GM12878 (cell line): Measurements from ENCODE around the gene CPS1. TPM values are rescaled to one million over a fixed set of nuclear protein-coding genes. Genes with fewer than 3 reads are reported as not detected.

ENCODE experiments used
- ATAC-seq: fragments of 200-7000 bp; cut with Tn5 transposase; 3 replicates; pipeline ENCODE4 v1.9.1; 2020; ENCODE audit warnings: mild to moderate bottlenecking, moderate library complexity
- BruUV-seq: library from RNA; stranded (reverse); fragments of 400-500 nt; replicated peaks from 2 replicates; lab custom pipeline; 2021; lab: Mats Ljungman, UMichigan
- CTCF ChIA-PET: fragments of 300-600 bp; sonication (Branson Sonifier 250); formaldehyde crosslinking; extraction: SDS; loops from one replicate; lab custom pipeline; 2021; ENCODE audit warnings: inconsistent platforms; lab: Yijun Ruan, JAX
- POLR2A ChIA-PET: fragments of 350-600 bp; formaldehyde crosslinking; extraction: SDS; loops from one replicate; lab custom pipeline; 2021; ENCODE audit warnings: inconsistent platforms; lab: Charles Lee
- RAD21 ChIA-PET: fragments of 300-600 bp; sonication (Branson Sonifier 250); formaldehyde crosslinking; loops from one replicate; lab custom pipeline; 2023; ENCODE audit warnings: antibody characterized with exemption; ENCODE audit not compliant: unreplicated experiment; lab: Charles Lee
- SMC1A ChIA-PET: fragments of 300-600 bp; sonication (Branson Sonifier 250); formaldehyde crosslinking; loops from one replicate; lab custom pipeline; 2023; ENCODE audit not compliant: unreplicated experiment, uncharacterized antibody; lab: Charles Lee
- DNase-seq: peaks from one replicate; pipeline ENCODE4 v3.0.0-alpha.2; 2011; ENCODE audit warnings: low read depth, low spot score
- FAIRE-seq: peaks from 3 replicates; lab custom pipeline; 2011; peaks lifted over from hg19 to GRCh38; lab: Jason Lieb, UNC
- H2AFZ ChIP-seq: 2 replicates; pipeline ENCODE4 v1.6.0; 2011; ENCODE audit warnings: low read depth, low read length, control low read depth; ENCODE audit not compliant: control insufficient read depth
- H3K27ac ChIP-seq: 2 replicates; pipeline ENCODE4 v1.5.1; 2011; ENCODE audit warnings: control low read depth; ENCODE audit not compliant: control insufficient read depth, insufficient read depth
- H3K27me3 ChIP-seq, 2 experiments: replicated peaks in 1 of 2; 2 replicates each; pipeline versions ENCODE4 v1.6.0 to v1.6.1; 2011; ENCODE audit warnings: low read length in 1 of 2; ENCODE audit not compliant: control insufficient read depth in 2 of 2, insufficient read depth in 2 of 2
- H3K36me3 ChIP-seq, 2 experiments: 2 replicates each; pipeline ENCODE4 v1.5.1; 2011; ENCODE audit warnings: low read length in 1 of 2; ENCODE audit not compliant: control insufficient read depth in 2 of 2, insufficient read depth in 2 of 2
- H3K4me1 ChIP-seq: 2 replicates; pipeline ENCODE4 v1.6.1; 2011; ENCODE audit warnings: mild to moderate bottlenecking, low read length, moderate library complexity, mixed read lengths; ENCODE audit not compliant: control insufficient read depth, insufficient read depth
- H3K4me2 ChIP-seq: 2 replicates; pipeline ENCODE4 v1.6.0; 2011; ENCODE audit warnings: control low read depth; ENCODE audit not compliant: control insufficient read depth, insufficient read depth
- H3K4me3 ChIP-seq: fragments of 200-600 bp; sonication (generic); 2 replicates; pipeline ENCODE4 v1.5.1; 2016
- H3K79me2 ChIP-seq: 2 replicates; pipeline ENCODE4 v1.6.0; 2011; ENCODE audit warnings: low read length; ENCODE audit not compliant: control insufficient read depth, insufficient read depth
- H3K9ac ChIP-seq: 2 replicates; pipeline ENCODE4 v1.8.0; 2011; ENCODE audit warnings: low read length, control low read depth, mixed read lengths; ENCODE audit not compliant: control insufficient read depth, insufficient read depth
- H3K9me3 ChIP-seq: replicated peaks from 3 replicates; pipeline ENCODE4 v1.5.1; 2011; ENCODE audit warnings: mild to moderate bottlenecking, low read length; ENCODE audit not compliant: control insufficient read depth, insufficient read depth
- H4K20me1 ChIP-seq: 2 replicates; pipeline ENCODE4 v1.6.0; 2011; ENCODE audit not compliant: control insufficient read depth, insufficient read depth
- ASH2L ChIP-seq: fragments of 300-600, 200-600 bp; sonication (generic); IDR thresholded peaks from 2 replicates; pipeline ENCODE4 v1.6.1; 2017; ENCODE audit warnings: low read depth, mild to moderate bottlenecking, borderline replicate concordance
- ATF7 ChIP-seq: fragments of 450-650 bp; IDR thresholded peaks from 2 replicates; pipeline ENCODE4 v1.6.1; 2016; ENCODE audit warnings: low read depth, mild to moderate bottlenecking
- BACH1 ChIP-seq: fragments of 450-650 bp; IDR thresholded peaks from 2 replicates; pipeline ENCODE4 v1.6.1; 2017; ENCODE audit warnings: mild to moderate bottlenecking, borderline replicate concordance
- FOXK2 ChIP-seq: fragments of 450-650 bp; IDR thresholded peaks from 2 replicates; pipeline ENCODE4 v1.6.1; 2017; ENCODE audit warnings: mild to moderate bottlenecking, moderate library complexity
- NFIC ChIP-seq: IDR thresholded peaks from 2 replicates; pipeline ENCODE4 v1.6.1; 2012; ENCODE audit warnings: low read depth, mild to moderate bottlenecking, inconsistent platforms, low read length, moderate library complexity
- NKRF ChIP-seq: fragments of 450-650 bp; conservative IDR thresholded peaks from 2 replicates; pipeline ENCODE4 v1.6.1; 2017; ENCODE audit warnings: mild to moderate bottlenecking, moderate library complexity
- PAX8 ChIP-seq: fragments of 450-650 bp; IDR thresholded peaks from 2 replicates; pipeline ENCODE4 v1.6.1; 2017; ENCODE audit warnings: mild to moderate bottlenecking, moderate library complexity
- RBBP5 ChIP-seq: fragments of 200-600 bp; sonication (generic); conservative IDR thresholded peaks from 2 replicates; pipeline ENCODE4 v1.6.1; 2016
- SMAD1 ChIP-seq: fragments of 450-650 bp; IDR thresholded peaks from 2 replicates; pipeline ENCODE4 v1.6.1; 2018; ENCODE audit warnings: mild to moderate bottlenecking, low read depth; ENCODE audit not compliant: partially characterized antibody
- SUPT20H ChIP-seq: IDR thresholded peaks from 2 replicates; pipeline ENCODE4 v1.6.1; 2011; ENCODE audit warnings: low read depth, mild to moderate bottlenecking, low read length, moderate library complexity, borderline replicate concordance; ENCODE audit not compliant: control insufficient read depth
- SUZ12 ChIP-seq: fragments of 200-600 bp; sonication (generic); IDR thresholded peaks from one replicate; pipeline ENCODE4 v1.6.1; 2018; ENCODE audit warnings: antibody characterized with exemption, mild to moderate bottlenecking; ENCODE audit not compliant: unreplicated experiment
- YBX1 ChIP-seq: fragments of 450-650 bp; IDR thresholded peaks from 2 replicates; pipeline ENCODE4 v1.6.1; 2016; ENCODE audit warnings: antibody characterized with exemption
- ZNF24 ChIP-seq: fragments of 450-650 bp; IDR thresholded peaks from 2 replicates; pipeline ENCODE4 v1.6.1; 2017; ENCODE audit warnings: antibody characterized with exemption, mild to moderate bottlenecking
- WGBS: methylation state at CpG from one replicate; pipeline ENCODE4 v1.1.6; 2016; ENCODE audit warnings: low lambda C conversion rate; ENCODE audit not compliant: insufficient replicate concordance, insufficient coverage; ENCODE audit errors: missing lambda C conversion rate; 5-methylcytosine and 5-hydroxymethylcytosine counted together
- in situ Hi-C: fragments of 300-500 bp; cut with MboI; formaldehyde crosslinking; loops from 9 replicates; pipeline ENCODE4 v1.14.3; 2018; ENCODE audit warnings: mixed read lengths
- intact Hi-C: fragments of 100-400 bp; cut with micrococcal nuclease; formaldehyde crosslinking; loops from one replicate; pipeline ENCODE4 v1.14.2; 2022; ENCODE audit not compliant: unreplicated experiment
- polyA plus RNA-seq, 11 experiments: library from polyadenylated mRNA; depleted of rRNA in 4 of 11; unstranded in 6 of 11; stranded (reverse) in 5 of 11; fragments of >200 nt; fragmentation: Nextera tagmentation in 4 of 11; fragmentation: Illumina TruSeq in 1 of 11; extraction: Ambion mirVana in 4 of 11; extraction: Trizol in 1 of 11; gene quantifications; 1 replicate in 1 of 11; 2 replicates in 10 of 11; pipeline versions ENCODE4 v1.2.1 to v1.2.3, GENCODE V29; 2011 to 2016; ENCODE audit warnings: inconsistent platforms in 2 of 11, missing spikeins in 2 of 11, low read depth in 1 of 11
- total RNA-seq, 4 experiments: library from RNA; depleted of rRNA in 3 of 4; stranded (reverse); fragments of >200 nt in 3 of 4; fragmentation: Illumina TruSeq in 1 of 4; extraction: Trizol in 1 of 4; gene quantifications; 2 replicates each; pipeline versions ENCODE4 v1.2.1 to v1.2.3, GENCODE V29; 2013 to 2021
- TF ChIP-seq, protein P1 (sequence below): fragments of 450-650 bp; formaldehyde crosslinking; IDR thresholded peaks from 2 replicates; pipeline ENCODE4 v1.4.0; 2022; ENCODE audit warnings: mild to moderate bottlenecking, moderate library complexity
- TF ChIP-seq, protein P2 (sequence below): fragments of 450-650 bp; IDR thresholded peaks from 2 replicates; pipeline ENCODE4 v1.6.1; 2017; ENCODE audit warnings: low read depth, mild to moderate bottlenecking, moderate library complexity
- TF ChIP-seq, protein P3 (sequence below), 3 experiments: IDR thresholded peaks in 2 of 3; conservative IDR thresholded peaks in 1 of 3; 2 replicates each; pipeline ENCODE4 v1.5.1; 2011; ENCODE audit warnings: low read depth in 3 of 3, low read length in 3 of 3, mild to moderate bottlenecking in 3 of 3, control low read depth in 2 of 3, moderate library complexity in 2 of 3, inconsistent platforms in 1 of 3, mixed read lengths in 1 of 3; ENCODE audit not compliant: control insufficient read depth in 2 of 3, insufficient read depth in 1 of 3; ENCODE audit errors: extremely low read depth in 1 of 3

Gene CPS1
- total and polyA plus RNA-seq, 10 of the 15 experiments (the other 5 are each of a cell fraction or from before 2014, with no cell fraction given), result 0.20 to 4.6 (median 0.55) TPM

DNA sequence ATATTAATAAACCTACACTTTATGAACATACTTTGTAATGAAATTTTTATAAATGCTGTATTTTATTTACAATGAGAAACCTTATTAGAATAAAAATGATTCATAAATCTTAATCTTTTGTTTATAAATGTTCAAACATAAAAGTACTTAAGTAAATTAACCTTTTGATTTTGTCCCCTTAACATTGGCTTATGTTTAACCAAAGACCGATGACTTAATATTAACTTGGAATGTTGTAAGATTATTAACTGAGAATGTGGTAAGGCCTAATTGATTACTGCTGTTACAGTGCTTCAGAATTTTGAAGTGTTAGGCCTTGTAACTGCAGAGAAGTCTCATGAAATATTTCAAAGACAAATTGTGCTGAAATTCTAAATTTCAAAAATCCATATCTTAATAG lies 5.7 kb downstream of the CPS1 start:
- DNase-seq, result no peak
- ChIA-PET RAD21 (no interaction called here), POLR2A (interaction anchor here (0.6 kb wide), 1 partner anchor 124 kb away, joined by 4 read pairs; no protein-coding TSS in a partner anchor), SMC1A (interaction anchor here (0.8 to 1.5 kb wide), 2 partner anchors 12 to 26 kb away, joined by 3 to 6 read pairs; no protein-coding TSS in a partner anchor), CTCF (interaction anchor here (2.0 kb wide), 1 partner anchor 59 kb away, joined by 6 read pairs; no protein-coding TSS in a partner anchor)
- H3K4me2 ChIP-seq, result no peak overlapping the region
- no peaks in the 10 kb centered on the region for H3K27me3 ChIP-seq
- no peak overlapping the region for H2AFZ ChIP-seq
- no peak for ATAC-seq
- no peak overlapping the region for H3K27ac ChIP-seq
- H4K20me1 ChIP-seq, result no peaks in the 10 kb centered on the region
- intact Hi-C loops (no loop called here), in situ Hi-C loops (no loop called here)
- no peak for FAIRE-seq
- no peak overlapping the region for H3K4me3 ChIP-seq
- no TSS peak for BruUV-seq
- no peaks in the 10 kb centered on the region for H3K4me1 ChIP-seq
- WGBS, result 48% methylated on average over 1 of the region's 1 CpG
- H3K79me2 ChIP-seq, result no peaks in the 10 kb centered on the region
- H3K9me3 ChIP-seq, result no peaks in the 10 kb centered on the region
- no peak overlapping the region for H3K9ac ChIP-seq
- H3K36me3 ChIP-seq, result no peaks in the 10 kb centered on the region
- TF ChIP-seq, protein P1, sequence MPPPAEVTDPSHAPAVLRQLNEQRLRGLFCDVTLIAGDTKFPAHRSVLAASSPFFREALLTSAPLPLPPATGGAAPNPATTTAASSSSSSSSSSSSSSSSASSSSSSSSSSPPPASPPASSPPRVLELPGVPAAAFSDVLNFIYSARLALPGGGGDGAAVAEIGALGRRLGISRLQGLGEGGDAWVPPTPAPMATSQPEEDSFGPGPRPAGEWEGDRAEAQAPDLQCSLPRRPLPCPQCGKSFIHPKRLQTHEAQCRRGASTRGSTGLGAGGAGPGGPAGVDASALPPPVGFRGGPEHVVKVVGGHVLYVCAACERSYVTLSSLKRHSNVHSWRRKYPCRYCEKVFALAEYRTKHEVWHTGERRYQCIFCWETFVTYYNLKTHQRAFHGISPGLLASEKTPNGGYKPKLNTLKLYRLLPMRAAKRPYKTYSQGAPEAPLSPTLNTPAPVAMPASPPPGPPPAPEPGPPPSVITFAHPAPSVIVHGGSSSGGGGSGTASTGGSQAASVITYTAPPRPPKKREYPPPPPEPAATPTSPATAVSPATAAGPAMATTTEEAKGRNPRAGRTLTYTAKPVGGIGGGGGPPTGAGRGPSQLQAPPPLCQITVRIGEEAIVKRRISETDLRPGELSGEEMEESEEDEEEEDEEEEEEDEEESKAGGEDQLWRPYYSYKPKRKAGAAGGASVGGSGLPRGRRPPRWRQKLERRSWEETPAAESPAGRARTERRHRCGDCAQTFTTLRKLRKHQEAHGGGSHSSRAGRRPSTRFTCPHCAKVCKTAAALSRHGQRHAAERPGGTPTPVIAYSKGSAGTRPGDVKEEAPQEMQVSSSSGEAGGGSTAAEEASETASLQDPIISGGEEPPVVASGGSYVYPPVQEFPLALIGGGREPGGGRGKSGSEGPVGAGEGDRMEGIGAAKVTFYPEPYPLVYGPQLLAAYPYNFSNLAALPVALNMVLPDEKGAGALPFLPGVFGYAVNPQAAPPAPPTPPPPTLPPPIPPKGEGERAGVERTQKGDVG, result no peak
- no peak for TF ChIP-seq ATF7
- TF ChIP-seq NKRF, result no peak
- TF ChIP-seq SUZ12, result no peak
- TF ChIP-seq, protein P2, sequence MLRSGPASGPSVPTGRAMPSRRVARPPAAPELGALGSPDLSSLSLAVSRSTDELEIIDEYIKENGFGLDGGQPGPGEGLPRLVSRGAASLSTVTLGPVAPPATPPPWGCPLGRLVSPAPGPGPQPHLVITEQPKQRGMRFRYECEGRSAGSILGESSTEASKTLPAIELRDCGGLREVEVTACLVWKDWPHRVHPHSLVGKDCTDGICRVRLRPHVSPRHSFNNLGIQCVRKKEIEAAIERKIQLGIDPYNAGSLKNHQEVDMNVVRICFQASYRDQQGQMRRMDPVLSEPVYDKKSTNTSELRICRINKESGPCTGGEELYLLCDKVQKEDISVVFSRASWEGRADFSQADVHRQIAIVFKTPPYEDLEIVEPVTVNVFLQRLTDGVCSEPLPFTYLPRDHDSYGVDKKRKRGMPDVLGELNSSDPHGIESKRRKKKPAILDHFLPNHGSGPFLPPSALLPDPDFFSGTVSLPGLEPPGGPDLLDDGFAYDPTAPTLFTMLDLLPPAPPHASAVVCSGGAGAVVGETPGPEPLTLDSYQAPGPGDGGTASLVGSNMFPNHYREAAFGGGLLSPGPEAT, result no peak
- no peak for TF ChIP-seq ZNF24
- TF ChIP-seq RBBP5, result no peak
- no peak for TF ChIP-seq SMAD1
- no peak for TF ChIP-seq PAX8
- TF ChIP-seq YBX1, result no peak
- no peak for TF ChIP-seq NFIC
- TF ChIP-seq ASH2L, result no peak
- TF ChIP-seq, protein P3, sequence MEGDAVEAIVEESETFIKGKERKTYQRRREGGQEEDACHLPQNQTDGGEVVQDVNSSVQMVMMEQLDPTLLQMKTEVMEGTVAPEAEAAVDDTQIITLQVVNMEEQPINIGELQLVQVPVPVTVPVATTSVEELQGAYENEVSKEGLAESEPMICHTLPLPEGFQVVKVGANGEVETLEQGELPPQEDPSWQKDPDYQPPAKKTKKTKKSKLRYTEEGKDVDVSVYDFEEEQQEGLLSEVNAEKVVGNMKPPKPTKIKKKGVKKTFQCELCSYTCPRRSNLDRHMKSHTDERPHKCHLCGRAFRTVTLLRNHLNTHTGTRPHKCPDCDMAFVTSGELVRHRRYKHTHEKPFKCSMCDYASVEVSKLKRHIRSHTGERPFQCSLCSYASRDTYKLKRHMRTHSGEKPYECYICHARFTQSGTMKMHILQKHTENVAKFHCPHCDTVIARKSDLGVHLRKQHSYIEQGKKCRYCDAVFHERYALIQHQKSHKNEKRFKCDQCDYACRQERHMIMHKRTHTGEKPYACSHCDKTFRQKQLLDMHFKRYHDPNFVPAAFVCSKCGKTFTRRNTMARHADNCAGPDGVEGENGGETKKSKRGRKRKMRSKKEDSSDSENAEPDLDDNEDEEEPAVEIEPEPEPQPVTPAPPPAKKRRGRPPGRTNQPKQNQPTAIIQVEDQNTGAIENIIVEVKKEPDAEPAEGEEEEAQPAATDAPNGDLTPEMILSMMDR (IDR thresholded peaks at IDR 0.05 in 2 of 3, conservative IDR thresholded peaks at IDR 0.05 in 1 of 3; ENCODE audit: control insufficient read depth in 2 of 3, extremely low read depth in 1 of 3, insufficient read depth in 1 of 3, low read depth in 3 of 3, low read length in 3 of 3), result no peak
- no peak for TF ChIP-seq FOXK2
- TF ChIP-seq BACH1, result no peak
- TF ChIP-seq SUPT20H, result no peak
